HEK293 (cell line): Measurements from ENCODE around the gene SEPTIN3.

Experiments used
- CTCF ChIP-seq: fragments of 450-650 bp; formaldehyde crosslinking; IDR thresholded peaks from 2 replicates; pipeline ENCODE4 v1.5.1; 2016; ENCODE audit warnings: missing biosample characterization, missing genetic modification characterization
- SALL2 ChIP-seq: fragments of 450-650 bp; formaldehyde crosslinking; IDR thresholded peaks from 2 replicates; pipeline ENCODE4 v1.5.0; 2017; ENCODE audit warnings: missing biosample characterization, mild to moderate bottlenecking, missing genetic modification characterization, borderline replicate concordance

DNA sequence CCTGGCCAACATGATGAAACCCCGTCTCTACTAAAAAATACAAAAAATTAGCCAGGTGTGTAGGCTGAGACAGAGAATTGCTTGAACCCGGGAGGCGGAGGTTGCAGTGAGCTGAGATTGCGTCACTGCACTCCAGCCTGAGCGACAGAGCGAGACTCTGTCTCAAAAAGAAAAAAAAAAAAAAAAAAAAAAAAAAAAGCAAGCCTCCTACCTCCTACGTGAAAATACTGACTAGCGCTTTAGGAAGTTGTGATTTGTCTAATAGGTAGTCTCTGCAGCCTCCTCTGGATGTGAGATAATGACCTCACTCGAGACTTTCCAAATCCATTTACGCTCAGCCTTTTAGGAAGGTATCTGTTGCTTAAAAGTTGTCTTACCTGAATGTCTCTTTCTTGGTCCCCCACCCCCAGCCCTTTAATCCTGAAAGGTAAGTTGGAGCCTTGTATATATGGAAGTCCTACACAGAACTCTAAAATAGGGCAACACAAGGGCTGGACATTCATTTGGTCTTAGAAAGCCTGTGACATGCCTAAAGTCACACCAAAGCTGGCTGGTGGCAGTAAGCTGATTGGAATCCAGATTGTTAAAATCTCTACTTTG, 5.5 kb downstream of the SEPTIN3 start:
- TF ChIP-seq CTCF (tag by site-specific recombination) (no peak), SALL2 (tag by site-specific recombination) (no peak)
